Lung (tissue), 12 donors: ENCODE data around the gene SRC. TPM values are rescaled to one million over a fixed set of nuclear protein-coding genes. Genes with fewer than 3 reads are reported as not detected.
A peak's percentile ranks its signal among the peaks of the same experiment; 100 is the strongest.

ENCODE experiments used
- ATAC-seq: fragments of 200-7000 bp; cut with Tn5 transposase; one replicate; pipeline ENCODE4 v1.9.1; 2020; ENCODE audit warnings: moderate number of reproducible peaks; ENCODE audit not compliant: insufficient read depth, low FRiP score
- DNase-seq, 3 donors: peaks; one replicate each; pipeline ENCODE4 v3.0.0-alpha.2; 2013 to 2017
- H3K27ac ChIP-seq, 2 donors: one replicate each; pipeline ENCODE4 v1.5.1; 2013; ENCODE audit warnings: mild to moderate bottlenecking in 2 of 2, moderate library complexity in 2 of 2, control low read depth in 1 of 2, inconsistent platforms in 1 of 2, low read depth in 1 of 2, low read length in 1 of 2
- H3K27me3 ChIP-seq, 3 donors: one replicate each; pipeline ENCODE4 v1.5.1; 2013; ENCODE audit warnings: low read length in 2 of 3; ENCODE audit not compliant: control insufficient read depth in 3 of 3, insufficient read depth in 3 of 3
- H3K36me3 ChIP-seq, 4 donors: one replicate each; pipeline ENCODE4 v1.5.1; 2013; ENCODE audit warnings: low read length in 4 of 4, mild to moderate bottlenecking in 1 of 4, moderate library complexity in 1 of 4; ENCODE audit not compliant: control insufficient read depth in 4 of 4, insufficient read depth in 4 of 4
- H3K4me1 ChIP-seq, 5 donors: one replicate each; pipeline ENCODE4 v1.5.1; 2013; ENCODE audit warnings: low read length in 5 of 5, mild to moderate bottlenecking in 2 of 5, moderate library complexity in 1 of 5; ENCODE audit not compliant: control insufficient read depth in 5 of 5, insufficient read depth in 5 of 5
- H3K4me3 ChIP-seq: one replicate; pipeline ENCODE4 v1.5.1; 2013; ENCODE audit warnings: mild to moderate bottlenecking, control low read depth, moderate library complexity
- H3K9ac ChIP-seq, 2 donors: one replicate each; pipeline ENCODE4 v1.5.1; 2013; ENCODE audit warnings: low read length in 2 of 2, control low read depth in 1 of 2; ENCODE audit not compliant: insufficient read depth in 1 of 2
- H3K9me3 ChIP-seq, 4 donors: one replicate each; pipeline ENCODE4 v1.5.1; 2013; ENCODE audit warnings: low read length in 3 of 4, mild to moderate bottlenecking in 1 of 4, moderate library complexity in 1 of 4; ENCODE audit not compliant: control insufficient read depth in 4 of 4, insufficient read depth in 3 of 4
- WGBS, 2 donors: extraction: QIAGEN DNeasy Blood & Tissue Kit; methylation state at CpG; one replicate each; pipeline ENCODE4 v1.1.7; 2013; 5-methylcytosine and 5-hydroxymethylcytosine counted together
- polyA plus RNA-seq, 2 donors: library from polyadenylated mRNA; stranded (reverse); fragments of 200-250 nt; gene quantifications; one replicate each; pipeline ENCODE4 v1.2.1, GENCODE V29; 2013
- total RNA-seq, 2 donors: library from RNA; depleted of rRNA in 1 of 2; stranded (reverse); fragments of >200 nt in 1 of 2; gene quantifications; one replicate each; pipeline ENCODE4 v1.2.1, GENCODE V29; 2014 to 2021
- TF ChIP-seq, protein P1 (sequence below): IDR thresholded peaks from 2 replicates; pipeline ENCODE4 v1.5.1; 2012; ENCODE audit warnings: mild to moderate bottlenecking; ENCODE audit errors: control extremely low read depth, extremely low read depth
- donor health status: control.
- donor health status: control.
- donor health status: Bipolar disorder and iron deficiency.
- donor health status: healthy.
- donor health status: DM: yes; HTN: yes; CAD: no.

The SRC gene
- total and polyA plus RNA-seq, 4 donors = 35.6 to 69.5 (median 50.1) TPM

DNA sequence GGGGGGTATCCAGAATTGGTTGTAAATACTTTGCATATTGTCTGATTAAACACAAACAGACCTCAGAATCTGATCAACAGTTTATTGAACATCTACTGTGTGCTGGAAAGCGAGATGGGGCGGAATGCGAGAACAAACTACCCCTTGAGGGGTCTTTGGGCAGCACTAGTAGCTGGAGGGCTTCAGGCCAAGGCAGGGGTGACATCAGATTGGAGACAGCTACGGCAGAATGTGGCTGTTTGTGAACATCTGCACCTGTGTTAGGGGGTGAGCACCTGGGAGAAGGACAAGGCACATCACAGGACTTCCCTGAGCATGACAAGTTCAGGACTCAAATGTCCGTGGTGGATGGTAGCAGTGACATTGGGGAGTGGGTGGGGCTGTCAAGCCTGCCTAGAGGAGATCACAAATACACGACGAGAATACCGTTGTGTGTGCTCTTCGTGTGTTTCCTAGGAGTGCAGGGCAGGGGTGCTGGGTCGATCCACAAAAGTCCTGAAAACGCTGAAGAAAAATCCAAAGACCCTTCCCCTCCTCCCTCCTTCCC lies 59.5 kb downstream of the SRC start:
- 77 to 90% methylated on average over 11 of the region's 11 CpGs for WGBS, 2 donors
- no peak overlapping the region for H3K27ac ChIP-seq
- no peak overlapping the region for H3K9ac ChIP-seq
- DNase-seq (no peak), ATAC-seq (no peak)
- peaks cover 0 to 31% (median 14%) of the 10 kb centered on the region in 4 donors for H3K36me3 ChIP-seq
- H3K27me3 ChIP-seq = peaks cover 0 to 12% (median 0%) of the 10 kb centered on the region in 3 donors
- TF ChIP-seq, protein P1, sequence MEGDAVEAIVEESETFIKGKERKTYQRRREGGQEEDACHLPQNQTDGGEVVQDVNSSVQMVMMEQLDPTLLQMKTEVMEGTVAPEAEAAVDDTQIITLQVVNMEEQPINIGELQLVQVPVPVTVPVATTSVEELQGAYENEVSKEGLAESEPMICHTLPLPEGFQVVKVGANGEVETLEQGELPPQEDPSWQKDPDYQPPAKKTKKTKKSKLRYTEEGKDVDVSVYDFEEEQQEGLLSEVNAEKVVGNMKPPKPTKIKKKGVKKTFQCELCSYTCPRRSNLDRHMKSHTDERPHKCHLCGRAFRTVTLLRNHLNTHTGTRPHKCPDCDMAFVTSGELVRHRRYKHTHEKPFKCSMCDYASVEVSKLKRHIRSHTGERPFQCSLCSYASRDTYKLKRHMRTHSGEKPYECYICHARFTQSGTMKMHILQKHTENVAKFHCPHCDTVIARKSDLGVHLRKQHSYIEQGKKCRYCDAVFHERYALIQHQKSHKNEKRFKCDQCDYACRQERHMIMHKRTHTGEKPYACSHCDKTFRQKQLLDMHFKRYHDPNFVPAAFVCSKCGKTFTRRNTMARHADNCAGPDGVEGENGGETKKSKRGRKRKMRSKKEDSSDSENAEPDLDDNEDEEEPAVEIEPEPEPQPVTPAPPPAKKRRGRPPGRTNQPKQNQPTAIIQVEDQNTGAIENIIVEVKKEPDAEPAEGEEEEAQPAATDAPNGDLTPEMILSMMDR = no peak
- peaks cover 0 to 19% (median 7%) of the 10 kb centered on the region in 5 donors for H3K4me1 ChIP-seq
- no peaks in the 10 kb centered on the region for H3K9me3 ChIP-seq
- H3K4me3 ChIP-seq = no peak overlapping the region

DNA sequence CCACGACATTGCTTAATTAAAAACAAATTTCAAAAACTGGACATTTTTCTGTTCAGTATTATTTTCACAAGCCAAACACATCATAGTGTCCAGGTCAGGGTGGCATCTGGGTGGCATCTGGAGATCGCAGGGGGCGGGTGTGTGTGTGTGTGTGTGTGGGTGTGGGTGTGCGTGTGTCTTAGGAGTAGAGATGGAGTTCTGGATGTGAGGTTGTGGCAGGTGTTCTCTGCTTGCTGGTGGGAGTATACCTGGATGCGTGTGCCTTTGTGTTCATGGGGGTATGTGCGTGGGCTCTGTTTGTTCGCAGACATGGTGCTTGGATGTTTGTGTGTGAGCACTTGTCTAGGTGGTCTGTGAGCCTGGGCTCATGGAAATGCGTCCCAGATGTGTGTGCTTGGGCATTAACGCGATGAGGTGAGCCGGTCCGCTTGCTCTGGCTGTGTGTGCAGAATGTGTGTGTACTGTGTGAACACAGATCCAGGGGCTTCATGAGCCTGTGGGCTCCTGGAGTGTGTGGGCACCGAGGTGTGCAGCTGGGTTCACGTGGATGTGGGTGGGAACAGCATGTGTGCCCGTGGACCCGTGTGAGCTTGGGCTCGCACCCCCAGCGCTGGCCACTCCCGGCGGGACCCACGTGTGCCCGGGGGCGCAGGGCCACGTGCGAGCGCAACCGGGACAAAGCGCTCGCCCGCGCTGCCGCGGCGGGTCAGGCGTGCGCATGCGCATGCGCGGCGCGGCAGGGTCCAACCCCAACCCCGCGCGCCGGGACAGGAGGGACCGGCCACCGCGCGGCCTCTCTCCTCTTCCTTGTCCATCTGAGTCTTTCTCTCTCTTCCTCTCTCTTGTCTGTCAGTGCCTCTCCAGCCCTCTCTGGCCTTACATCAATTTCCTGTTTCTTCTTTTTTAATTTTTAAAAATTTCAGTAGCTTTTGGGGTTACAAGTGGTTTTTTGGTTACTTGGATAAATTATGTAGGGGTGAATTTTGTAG lies 60.4 kb downstream of the SRC start:
- DNase-seq = peak; percentile 46 to 69 (median 50)
- TF ChIP-seq, protein P1 = no peak
- Histone ChIP-seq H3K9me3 (no peaks in the 10 kb centered on the region), H3K27me3 (peaks cover 0 to 12% (median 0%) of the 10 kb centered on the region in 3 donors), H3K27ac (no peak overlapping the region), H3K36me3 (peaks cover 0 to 28% (median 12%) of the 10 kb centered on the region in 4 donors), H3K4me1 (peaks cover 0 to 19% (median 7%) of the 10 kb centered on the region in 5 donors), H3K9ac (peak overlapping the region in 1 of 2 donors; percentile 39), H3K4me3 (no peak overlapping the region)
- 16 to 17% methylated on average over 48 to 49 of the region's 49 CpGs for WGBS, 2 donors
- peak; percentile 13 for ATAC-seq

DNA sequence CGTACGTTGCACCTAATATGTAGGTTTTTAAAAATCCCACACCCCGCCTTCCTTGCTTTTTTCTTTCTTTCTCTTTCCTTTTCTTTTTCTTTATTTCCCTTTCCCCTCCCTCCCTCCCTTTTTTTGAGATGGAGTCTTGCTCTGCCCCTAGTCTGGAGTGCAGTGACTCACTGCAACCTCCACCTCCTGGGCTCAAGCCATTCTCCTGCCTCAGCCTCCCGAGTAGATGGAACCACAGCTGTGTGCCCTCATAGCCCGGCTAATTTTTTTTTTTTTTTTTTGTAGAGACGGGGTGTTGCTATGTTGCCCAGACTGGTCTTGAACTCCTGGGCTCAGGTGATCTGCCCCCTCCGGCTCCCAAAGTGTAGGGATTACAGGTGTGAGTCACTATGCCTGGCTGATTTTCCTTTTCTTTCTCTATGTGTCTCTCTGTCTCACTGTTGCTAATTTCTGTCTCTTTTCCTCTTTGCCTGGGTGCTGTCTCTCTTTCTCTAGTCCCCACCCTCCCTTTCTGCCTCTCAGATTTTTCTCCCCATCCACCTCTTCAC lies 61.2 kb downstream of the SRC start:
- Histone ChIP-seq H3K4me3 (no peak overlapping the region), H3K4me1 (peaks cover 0 to 23% (median 11%) of the 10 kb centered on the region in 5 donors), H3K9ac (no peak overlapping the region), H3K27me3 (peaks cover 0 to 12% (median 0%) of the 10 kb centered on the region in 3 donors), H3K27ac (no peak overlapping the region), H3K36me3 (peaks cover 0 to 21% (median 6%) of the 10 kb centered on the region in 4 donors), H3K9me3 (no peaks in the 10 kb centered on the region)
- TF ChIP-seq, protein P1 = no peak
- DNase-seq (no peak), ATAC-seq (no peak)
- WGBS, 2 donors = 49% methylated on average over 7 of the region's 7 CpGs
